HepG2 (cell line): ENCODE measurements around the gene LYPLA2. TPM values are rescaled to one million over a fixed set of nuclear protein-coding genes. Genes with fewer than 3 reads are reported as not detected.

Experiments
- ATAC-seq: fragments of 200-7000 bp; cut with Tn5 transposase; 3 replicates; pipeline ENCODE4 v1.9.1; 2020; ENCODE audit warnings: mild to moderate bottlenecking, moderate library complexity
- BruUV-seq: library from RNA; stranded (reverse); fragments of 400-500 nt; replicated peaks from 2 replicates; lab custom pipeline; 2021; lab: Mats Ljungman, UMichigan
- CTCF ChIA-PET: fragments of 300-600 bp; formaldehyde crosslinking; extraction: SDS; loops from one replicate; lab custom pipeline; 2021; ENCODE audit warnings: low total read pairs, inconsistent platforms, low intra/inter-chr PET ratio; lab: Yijun Ruan, JAX
- POLR2A ChIA-PET: fragments of 350-600 bp; sonication (Branson Sonifier 250); formaldehyde crosslinking; loops from one replicate; lab custom pipeline; 2020; ENCODE audit warnings: antibody characterized with exemption, inconsistent platforms; lab: Yijun Ruan, JAX
- DNase-seq: peaks from one replicate; pipeline ENCODE4 v3.0.0-alpha.2; 2015; ENCODE audit warnings: low spot score
- FAIRE-seq: peaks from 3 replicates; lab custom pipeline; 2011; peaks lifted over from hg19 to GRCh38; lab: Jason Lieb, UNC
- H2AFZ ChIP-seq: one replicate; pipeline ENCODE4 v1.6.1; 2011; ENCODE audit warnings: low read length, inconsistent platforms
- H3K27ac ChIP-seq: fragments of 300-600 bp; 3 replicates; pipeline ENCODE4 v1.8.0; 2011; ENCODE audit warnings: mixed run types, mild to moderate bottlenecking, mixed read lengths, low read length, inconsistent platforms; ENCODE audit not compliant: insufficient read depth; ENCODE audit errors: extremely low read length
- H3K27me3 ChIP-seq, 2 experiments: fragments of 200-600 bp in 1 of 2; 2 replicates in 1 of 2; 3 replicates in 1 of 2; pipeline versions ENCODE4 v1.6.0 to v1.8.0; 2011; ENCODE audit warnings: low read length in 2 of 2, mild to moderate bottlenecking in 2 of 2, moderate library complexity in 2 of 2, inconsistent platforms in 1 of 2; ENCODE audit not compliant: insufficient read depth in 2 of 2, control insufficient read depth in 1 of 2
- H3K36me3 ChIP-seq, 2 experiments: fragments of 200-600 bp in 1 of 2; replicated peaks in 1 of 2; 2 replicates in 1 of 2; 3 replicates in 1 of 2; pipeline versions ENCODE4 v1.5.1 to v1.8.0; 2011; ENCODE audit warnings: low read length in 2 of 2, inconsistent platforms in 1 of 2; ENCODE audit not compliant: insufficient read depth in 2 of 2, control insufficient read depth in 1 of 2
- H3K4me1 ChIP-seq: 2 replicates; pipeline ENCODE4 v1.5.1; 2012; ENCODE audit warnings: low read length, inconsistent platforms; ENCODE audit not compliant: insufficient read depth
- H3K4me2 ChIP-seq: 2 replicates; pipeline ENCODE4 v1.6.0; 2011; ENCODE audit warnings: low read depth, low read length, inconsistent platforms
- H3K4me3 ChIP-seq, 3 experiments: fragments of 200-600 bp in 1 of 3; sonication (generic), shearing (Covaris generic) in 1 of 3; replicated peaks in 1 of 3; 2 replicates each; pipeline ENCODE4 v1.5.1; 2011 to 2016; ENCODE audit warnings: low read length in 3 of 3, inconsistent platforms in 2 of 3, low read depth in 2 of 3, mild to moderate bottlenecking in 2 of 3, control low read depth in 1 of 3, mixed read lengths in 1 of 3; ENCODE audit not compliant: insufficient read depth in 1 of 3
- H3K79me2 ChIP-seq: one replicate; pipeline ENCODE4 v1.6.1; 2011; ENCODE audit warnings: low read length, inconsistent platforms; ENCODE audit not compliant: insufficient read depth
- H3K9ac ChIP-seq: 2 replicates; pipeline ENCODE4 v1.6.0; 2011; ENCODE audit warnings: mild to moderate bottlenecking, low read depth, low read length, inconsistent platforms; ENCODE audit not compliant: insufficient read depth
- H3K9me3 ChIP-seq: 2 replicates; pipeline ENCODE4 v1.5.1; 2012; ENCODE audit warnings: mild to moderate bottlenecking, low read length
- H4K20me1 ChIP-seq: 2 replicates; pipeline ENCODE4 v1.6.0; 2011; ENCODE audit warnings: inconsistent platforms, mild to moderate bottlenecking, low read length, moderate library complexity; ENCODE audit not compliant: insufficient read depth
- BORCS8-MEF2B ChIP-seq: sonication (generic); formaldehyde crosslinking; IDR thresholded peaks from 2 replicates; pipeline ENCODE4 v1.8.0; 2022; ENCODE audit warnings: mild to moderate bottlenecking, missing genetic modification reagents
- FOXK1 ChIP-seq: sonication (generic); formaldehyde crosslinking; IDR thresholded peaks from 2 replicates; pipeline ENCODE4 v1.4.0; 2020; ENCODE audit warnings: low read depth, missing genetic modification reagents, borderline replicate concordance
- MBNL3 ChIP-seq: fragments of 250-450 bp; sonication (Bioruptor Pico); conservative IDR thresholded peaks from 2 replicates; pipeline ENCODE4 v1.8.0; 2022; ENCODE audit warnings: mild to moderate bottlenecking, inconsistent platforms
- MIER3 ChIP-seq: IDR thresholded peaks from 2 replicates; pipeline ENCODE4 v1.6.1; 2016; ENCODE audit warnings: missing compliant biosample characterization, borderline replicate concordance
- NCOA1 ChIP-seq: sonication (generic); formaldehyde crosslinking; IDR thresholded peaks from 2 replicates; pipeline ENCODE4 v1.9.0; 2021; ENCODE audit warnings: missing genetic modification reagents
- NFE2 ChIP-seq: sonication (generic); formaldehyde crosslinking; IDR thresholded peaks from 2 replicates; pipeline ENCODE4 v1.4.0; 2020; ENCODE audit warnings: missing genetic modification reagents
- NR1H2 ChIP-seq: sonication (generic); formaldehyde crosslinking; IDR thresholded peaks from 2 replicates; pipeline ENCODE4 v1.8.1; 2022; ENCODE audit warnings: low read depth, missing genetic modification reagents, borderline replicate concordance
- NR2F2 ChIP-seq: IDR thresholded peaks from 2 replicates; pipeline ENCODE4 v1.6.1; 2012; ENCODE audit warnings: low read depth, inconsistent platforms, borderline replicate concordance
- RBM39 ChIP-seq: fragments of 200-400 bp; formaldehyde crosslinking; IDR thresholded peaks from one replicate; pipeline ENCODE4 v1.6.1; 2018; ENCODE audit warnings: antibody characterized with exemption, mild to moderate bottlenecking, low read depth, low read length; ENCODE audit not compliant: poor library complexity, severe bottlenecking
- SSRP1 ChIP-seq: IDR thresholded peaks from 2 replicates; pipeline ENCODE4 v1.6.1; 2016; ENCODE audit warnings: control low read depth
- TGIF2 ChIP-seq: IDR thresholded peaks from 2 replicates; pipeline ENCODE4 v1.6.1; 2016; ENCODE audit warnings: control low read depth, missing compliant biosample characterization
- ZNF264 ChIP-seq: sonication (generic); formaldehyde crosslinking; IDR thresholded peaks from 2 replicates; pipeline ENCODE4 v1.4.0; 2020; ENCODE audit warnings: missing genetic modification reagents
- ZNF430 ChIP-seq: sonication (generic); formaldehyde crosslinking; IDR thresholded peaks from 2 replicates; pipeline ENCODE4 v1.9.0; 2021; ENCODE audit warnings: mild to moderate bottlenecking, missing genetic modification reagents
- ZNF451 ChIP-seq: sonication (generic); formaldehyde crosslinking; IDR thresholded peaks from 2 replicates; pipeline ENCODE4 v1.5.0; 2020; ENCODE audit warnings: mild to moderate bottlenecking, missing genetic modification reagents
- ZNF468 ChIP-seq: sonication (generic); formaldehyde crosslinking; IDR thresholded peaks from 2 replicates; pipeline ENCODE4 v1.8.0; 2022; ENCODE audit warnings: mild to moderate bottlenecking, moderate library complexity, missing genetic modification reagents
- ZNF670 ChIP-seq: sonication (generic); formaldehyde crosslinking; IDR thresholded peaks from 2 replicates; pipeline ENCODE4 v1.8.0; 2022; ENCODE audit warnings: mild to moderate bottlenecking, missing genetic modification reagents, borderline replicate concordance
- WGBS: methylation state at CpG from one replicate; pipeline ENCODE4 v1.1.6; 2017; ENCODE audit warnings: low lambda C conversion rate; 5-methylcytosine and 5-hydroxymethylcytosine counted together
- in situ Hi-C: cut with HindIII; loops from 2 replicates; pipeline ENCODE4 v1.10.0; 2017; ENCODE audit warnings: low pct_unique_long_range_greater_than_20kb; ENCODE audit not compliant: extremely low pct_ligation_motif_present
- intact Hi-C: fragments of 100-400 bp; cut with micrococcal nuclease; formaldehyde crosslinking; loops from one replicate; pipeline ENCODE4 v1.10.0; 2022; ENCODE audit not compliant: unreplicated experiment
- polyA plus RNA-seq, 8 experiments: library from polyadenylated mRNA; depleted of rRNA in 3 of 8; stranded (reverse) in 7 of 8; unstranded in 1 of 8; fragments of >200 nt; fragmentation: Illumina TruSeq in 4 of 8; extraction: Trizol in 4 of 8; gene quantifications; 2 replicates each; pipeline versions ENCODE4 v1.2.1 to v1.2.3, GENCODE V29; 2011 to 2016; ENCODE audit warnings: low read depth in 4 of 8, missing spikeins in 1 of 8, mixed read lengths in 1 of 8; ENCODE audit not compliant: insufficient read depth in 1 of 8
- total RNA-seq, 5 experiments: library from RNA; depleted of rRNA; stranded (reverse); fragments of >200 nt; fragmentation: Illumina TruSeq; extraction: Trizol; gene quantifications; 2 replicates each; pipeline ENCODE4 v1.2.3, GENCODE V29; 2016; ENCODE audit warnings: low read depth in 1 of 5
- TF ChIP-seq, protein P1 (sequence below): sonication (generic); formaldehyde crosslinking; IDR thresholded peaks from 2 replicates; pipeline ENCODE4 v1.4.0; 2020; ENCODE audit warnings: missing genetic modification reagents; ENCODE audit errors: not compliant biosample characterization
- TF ChIP-seq, protein P2 (sequence below): sonication (generic); formaldehyde crosslinking; IDR thresholded peaks from 2 replicates; pipeline ENCODE4 v1.5.1; 2020; ENCODE audit warnings: missing genetic modification reagents, mild to moderate bottlenecking, borderline replicate concordance
- TF ChIP-seq, protein P3 (sequence below): sonication (generic); formaldehyde crosslinking; IDR thresholded peaks from 2 replicates; pipeline ENCODE4 v1.4.0; 2020; ENCODE audit warnings: missing genetic modification reagents, mild to moderate bottlenecking, borderline replicate concordance
- TF ChIP-seq, protein P4 (sequence below): sonication (generic); formaldehyde crosslinking; IDR thresholded peaks from 2 replicates; pipeline ENCODE4 v1.9.0; 2021; ENCODE audit warnings: missing genetic modification reagents, mild to moderate bottlenecking, borderline replicate concordance

Gene LYPLA2
- total and polyA plus RNA-seq, 2 of the 13 experiments (the other 11 are each of a cell fraction or from before 2014, with no cell fraction given) = 72.1 to 73.2 TPM

- no TSS peak for BruUV-seq
- FAIRE-seq (peak; percentile 18), DNase-seq (no peak), ATAC-seq (no peak)
- intact Hi-C loops (loop anchor here (1.0 kb wide), 1 partner anchor 27 kb away; no protein-coding TSS in a partner anchor), in situ Hi-C loops (no loop called here)
- ChIA-PET POLR2A (interaction anchor here (0.7 to 10.9 kb wide), 10 partner anchors 8 to 222 kb away, joined by 3 to 154 read pairs (median 6); partner anchors contain the start of genes HMGCL, LYPLA2, PITHD1 and RPL11), CTCF (no interaction called here)
- Histone ChIP-seq H3K4me1 (peaks cover 52% of the 10 kb centered on the region), H3K36me3 (peaks cover 7 to 34% of the 10 kb centered on the region in 2 experiments; a peak in 4 of 5 replicates), H2AFZ (no peak overlapping the region), H3K9ac (peak overlapping the region; percentile 93), H3K27ac (peak overlapping the region; percentile 95), H4K20me1 (peaks cover 9% of the 10 kb centered on the region; the same call in 1 of the 2 replicates), H3K9me3 (no peaks in the 10 kb centered on the region), H3K27me3 (no peaks in the 10 kb centered on the region; a peak in 1 of 5 replicates), H3K4me3 (peak overlapping the region; percentile 65 to 92 (median 90); a peak in 5 of 6 replicates), H3K4me2 (peak overlapping the region; percentile 94), H3K79me2 (peaks cover 9% of the 10 kb centered on the region)
- WGBS = 72% methylated on average over 7 of the region's 7 CpGs
- TF ChIP-seq, protein P1, sequence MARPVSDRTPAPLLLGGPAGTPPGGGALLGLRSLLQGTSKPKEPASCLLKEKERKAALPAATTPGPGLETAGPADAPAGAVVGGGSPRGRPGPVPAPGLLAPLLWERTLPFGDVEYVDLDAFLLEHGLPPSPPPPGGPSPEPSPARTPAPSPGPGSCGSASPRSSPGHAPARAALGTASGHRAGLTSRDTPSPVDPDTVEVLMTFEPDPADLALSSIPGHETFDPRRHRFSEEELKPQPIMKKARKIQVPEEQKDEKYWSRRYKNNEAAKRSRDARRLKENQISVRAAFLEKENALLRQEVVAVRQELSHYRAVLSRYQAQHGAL = no peak
- TF ChIP-seq ZNF451 (CRISPR knock-in tag) = no peak
- TF ChIP-seq BORCS8-MEF2B = no peak
- TF ChIP-seq MBNL3 (CRISPR knock-in tag) = no peak
- TF ChIP-seq ZNF670 (CRISPR knock-in tag) = 0 out of 2 replicates have a peak, but pooled peaks have one; percentile 50
- peak; percentile 77; the same call in 1 of the 2 replicates for TF ChIP-seq SSRP1
- no peak for TF ChIP-seq NFE2
- TF ChIP-seq, protein P2, sequence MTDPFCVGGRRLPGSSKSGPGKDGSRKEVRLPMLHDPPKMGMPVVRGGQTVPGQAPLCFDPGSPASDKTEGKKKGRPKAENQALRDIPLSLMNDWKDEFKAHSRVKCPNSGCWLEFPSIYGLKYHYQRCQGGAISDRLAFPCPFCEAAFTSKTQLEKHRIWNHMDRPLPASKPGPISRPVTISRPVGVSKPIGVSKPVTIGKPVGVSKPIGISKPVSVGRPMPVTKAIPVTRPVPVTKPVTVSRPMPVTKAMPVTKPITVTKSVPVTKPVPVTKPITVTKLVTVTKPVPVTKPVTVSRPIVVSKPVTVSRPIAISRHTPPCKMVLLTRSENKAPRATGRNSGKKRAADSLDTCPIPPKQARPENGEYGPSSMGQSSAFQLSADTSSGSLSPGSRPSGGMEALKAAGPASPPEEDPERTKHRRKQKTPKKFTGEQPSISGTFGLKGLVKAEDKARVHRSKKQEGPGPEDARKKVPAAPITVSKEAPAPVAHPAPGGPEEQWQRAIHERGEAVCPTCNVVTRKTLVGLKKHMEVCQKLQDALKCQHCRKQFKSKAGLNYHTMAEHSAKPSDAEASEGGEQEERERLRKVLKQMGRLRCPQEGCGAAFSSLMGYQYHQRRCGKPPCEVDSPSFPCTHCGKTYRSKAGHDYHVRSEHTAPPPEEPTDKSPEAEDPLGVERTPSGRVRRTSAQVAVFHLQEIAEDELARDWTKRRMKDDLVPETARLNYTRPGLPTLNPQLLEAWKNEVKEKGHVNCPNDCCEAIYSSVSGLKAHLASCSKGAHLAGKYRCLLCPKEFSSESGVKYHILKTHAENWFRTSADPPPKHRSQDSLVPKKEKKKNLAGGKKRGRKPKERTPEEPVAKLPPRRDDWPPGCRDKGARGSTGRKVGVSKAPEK (CRISPR knock-in tag) = no peak
- TF ChIP-seq ZNF430 = no peak
- TF ChIP-seq, protein P3, sequence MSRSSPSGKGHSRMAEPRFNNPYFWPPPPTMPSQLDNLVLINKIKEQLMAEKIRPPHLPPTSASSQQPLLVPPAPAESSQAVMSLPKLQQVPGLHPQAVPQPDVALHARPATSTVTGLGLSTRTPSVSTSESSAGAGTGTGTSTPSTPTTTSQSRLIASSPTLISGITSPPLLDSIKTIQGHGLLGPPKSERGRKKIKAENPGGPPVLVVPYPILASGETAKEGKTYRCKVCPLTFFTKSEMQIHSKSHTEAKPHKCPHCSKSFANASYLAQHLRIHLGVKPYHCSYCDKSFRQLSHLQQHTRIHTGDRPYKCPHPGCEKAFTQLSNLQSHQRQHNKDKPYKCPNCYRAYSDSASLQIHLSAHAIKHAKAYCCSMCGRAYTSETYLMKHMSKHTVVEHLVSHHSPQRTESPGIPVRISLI (CRISPR knock-in tag) = no peak
- TF ChIP-seq NR2F2 = no peak
- no peak for TF ChIP-seq MIER3 (CRISPR knock-in tag)
- no peak for TF ChIP-seq NCOA1 (CRISPR knock-in tag)
- TF ChIP-seq FOXK1 = no peak
- TF ChIP-seq RBM39 = peak; percentile 3
- TF ChIP-seq, protein P4, sequence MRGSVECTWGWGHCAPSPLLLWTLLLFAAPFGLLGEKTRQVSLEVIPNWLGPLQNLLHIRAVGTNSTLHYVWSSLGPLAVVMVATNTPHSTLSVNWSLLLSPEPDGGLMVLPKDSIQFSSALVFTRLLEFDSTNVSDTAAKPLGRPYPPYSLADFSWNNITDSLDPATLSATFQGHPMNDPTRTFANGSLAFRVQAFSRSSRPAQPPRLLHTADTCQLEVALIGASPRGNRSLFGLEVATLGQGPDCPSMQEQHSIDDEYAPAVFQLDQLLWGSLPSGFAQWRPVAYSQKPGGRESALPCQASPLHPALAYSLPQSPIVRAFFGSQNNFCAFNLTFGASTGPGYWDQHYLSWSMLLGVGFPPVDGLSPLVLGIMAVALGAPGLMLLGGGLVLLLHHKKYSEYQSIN (CRISPR knock-in tag) = no peak
- TF ChIP-seq NR1H2 = no peak
- no peak for TF ChIP-seq ZNF264 (CRISPR knock-in tag)
- TF ChIP-seq ZNF468 (CRISPR knock-in tag) = no peak
- TF ChIP-seq TGIF2 (CRISPR knock-in tag) = peak; percentile 49; the same call in 1 of the 2 replicates
Measured at GRCh38 chr1:23799255-23799569, 8.3 kb downstream of the LYPLA2 start.
